H1 (cell line): ENCODE results near the gene C5orf15. TPM values are rescaled to one million over a fixed set of nuclear protein-coding genes. Genes with fewer than 3 reads are reported as not detected.

Experiments
- BACH1 ChIP-seq: IDR thresholded peaks from 2 replicates; pipeline ENCODE4 v1.6.1; 2012; ENCODE audit warnings: low read length, improper control_type of control experiment
- CHD1 ChIP-seq: IDR thresholded peaks from 2 replicates; pipeline ENCODE4 v1.6.1; 2012; ENCODE audit warnings: low read depth, low read length, improper control_type of control experiment
- CREB1 ChIP-seq: IDR thresholded peaks from 2 replicates; pipeline ENCODE4 v1.6.1; 2012; ENCODE audit warnings: inconsistent platforms
- JUN ChIP-seq: IDR thresholded peaks from 2 replicates; pipeline ENCODE4 v1.6.1; 2011; ENCODE audit warnings: low read depth, mild to moderate bottlenecking, improper control_type of control experiment, low read length
- PHF8 ChIP-seq: fragments of 200-600 bp; sonication (generic); conservative IDR thresholded peaks from 2 replicates; pipeline ENCODE4 v1.7.1; 2012; ENCODE audit warnings: low read depth, mild to moderate bottlenecking, inconsistent platforms, low read length, moderate library complexity
- RXRA ChIP-seq: IDR thresholded peaks from 2 replicates; pipeline ENCODE4 v1.6.1; 2011; ENCODE audit warnings: low read depth, mild to moderate bottlenecking, low read length, moderate library complexity; ENCODE audit not compliant: insufficient read depth
- SP2 ChIP-seq: IDR thresholded peaks from 2 replicates; pipeline ENCODE4 v1.6.1; 2012; ENCODE audit warnings: mild to moderate bottlenecking, low read length, inconsistent platforms
- polyA plus RNA-seq, 7 experiments: library from polyadenylated mRNA; depleted of rRNA in 3 of 7; stranded (reverse) in 5 of 7; unstranded in 2 of 7; fragments of >200 nt in 5 of 7; fragments of 200-250 nt in 2 of 7; gene quantifications; 1 replicate in 5 of 7; 2 replicates in 1 of 7; 4 replicates in 1 of 7; pipeline versions ENCODE4 v1.2.1 to v1.2.3, GENCODE V29; 2011 to 2013; ENCODE audit warnings: missing spikeins in 2 of 7, mixed read lengths in 2 of 7
- total RNA-seq: library from RNA; stranded (reverse); fragmentation: NEBNext Ultra II Directional; extraction: Animal tissue kit (Norgen Biotek cat#: 25700); gene quantifications from 2 replicates; pipeline ENCODE4 v1.2.1, GENCODE V29; 2021

C5orf15 gene
- total and polyA plus RNA-seq, 2 of the 8 experiments (the other 6 are each of a cell fraction or from before 2014, with no cell fraction given) = 31.7 to 39.3 TPM

GRCh38 chr5:133962801-133963476, 5.5 kb downstream of the C5orf15 start (continued):
- TF ChIP-seq PHF8 (no peak), SP2 (no peak), JUN (no peak), RXRA (no peak), CREB1 (no peak), BACH1 (no peak), CHD1 (no peak)
- TF ChIP-seq, all 59 proteins: peak for 0
